H1 (cell line): Measurements from ENCODE around the gene EXD3. TPM values are rescaled to one million over a fixed set of nuclear protein-coding genes. Genes with fewer than 3 reads are reported as not detected.

Experiments
- ASH2L ChIP-seq: fragments of 200-600, 300-600 bp; sonication (generic); IDR thresholded peaks from one replicate; pipeline ENCODE4 v1.7.1; 2017; ENCODE audit warnings: low read length
- BACH1 ChIP-seq: IDR thresholded peaks from 2 replicates; pipeline ENCODE4 v1.6.1; 2012; ENCODE audit warnings: low read length, improper control_type of control experiment
- CBX8 ChIP-seq: fragments of 300-800, 300-1000 bp; sonication (generic); IDR thresholded peaks from 2 replicates; pipeline ENCODE4 v1.7.1; 2016; ENCODE audit warnings: low read depth, low read length, borderline replicate concordance
- CEBPB ChIP-seq: IDR thresholded peaks from 2 replicates; pipeline ENCODE4 v1.6.1; 2012; ENCODE audit warnings: low read depth, low read length
- CHD1 ChIP-seq: IDR thresholded peaks from 2 replicates; pipeline ENCODE4 v1.6.1; 2012; ENCODE audit warnings: low read depth, low read length, improper control_type of control experiment
- CREB1 ChIP-seq: IDR thresholded peaks from 2 replicates; pipeline ENCODE4 v1.6.1; 2012; ENCODE audit warnings: inconsistent platforms
- CTCF ChIP-seq, 3 experiments: IDR thresholded peaks; 1 replicate in 2 of 3; 2 replicates in 1 of 3; pipeline versions ENCODE4 v1.5.1 to v1.6.1; 2011; ENCODE audit warnings: low read length in 3 of 3, mild to moderate bottlenecking in 3 of 3, inconsistent platforms in 2 of 3, low read depth in 1 of 3, moderate library complexity in 1 of 3; ENCODE audit not compliant: insufficient read depth in 1 of 3; ENCODE audit errors: control extremely low read depth in 1 of 3
- HDAC2 ChIP-seq, 2 experiments: fragments of 300-600 bp in 1 of 2; sonication (generic) in 1 of 2; IDR thresholded peaks; 2 replicates each; pipeline ENCODE4 v1.6.1; 2011 to 2012; ENCODE audit warnings: low read depth in 2 of 2, low read length in 2 of 2, mild to moderate bottlenecking in 2 of 2, moderate library complexity in 2 of 2, borderline replicate concordance in 1 of 2, inconsistent platforms in 1 of 2
- HDAC6 ChIP-seq: IDR thresholded peaks from one replicate; pipeline ENCODE4 v1.7.1; 2012; ENCODE audit warnings: low read depth, mild to moderate bottlenecking, inconsistent platforms, low read length, moderate library complexity
- JUN ChIP-seq: IDR thresholded peaks from 2 replicates; pipeline ENCODE4 v1.6.1; 2011; ENCODE audit warnings: low read depth, mild to moderate bottlenecking, improper control_type of control experiment, low read length
- KDM4A ChIP-seq: IDR thresholded peaks from one replicate; pipeline ENCODE4 v1.7.1; 2012; ENCODE audit warnings: low read depth, mild to moderate bottlenecking, moderate library complexity, low read length, inconsistent platforms; ENCODE audit not compliant: severe bottlenecking
- NRF1 ChIP-seq: IDR thresholded peaks from 2 replicates; pipeline ENCODE4 v1.6.1; 2011; ENCODE audit warnings: mild to moderate bottlenecking, low read depth, low read length, improper control_type of control experiment
- SIN3A ChIP-seq, 2 experiments: IDR thresholded peaks in 1 of 2; conservative IDR thresholded peaks in 1 of 2; 2 replicates each; pipeline ENCODE4 v1.6.1; 2011 to 2012; ENCODE audit warnings: low read length in 2 of 2, improper control_type of control experiment in 1 of 2, low read depth in 1 of 2, mild to moderate bottlenecking in 1 of 2
- SUZ12 ChIP-seq: fragments of 200-600 bp; sonication (generic); IDR thresholded peaks from 2 replicates; pipeline ENCODE4 v1.6.1; 2012; ENCODE audit warnings: mild to moderate bottlenecking, inconsistent platforms, low read length, moderate library complexity, mixed read lengths
- TAF1 ChIP-seq: IDR thresholded peaks from 2 replicates; pipeline ENCODE4 v1.6.1; 2011; ENCODE audit warnings: mild to moderate bottlenecking, low read depth, low read length
- TCF12 ChIP-seq: IDR thresholded peaks from 2 replicates; pipeline ENCODE4 v1.6.1; 2011; ENCODE audit warnings: low read depth, mild to moderate bottlenecking, low read length
- USF2 ChIP-seq: IDR thresholded peaks from 2 replicates; pipeline ENCODE4 v1.6.1; 2011; ENCODE audit warnings: low read length, improper control_type of control experiment
- polyA plus RNA-seq, 7 experiments: library from polyadenylated mRNA; depleted of rRNA in 3 of 7; stranded (reverse) in 5 of 7; unstranded in 2 of 7; fragments of >200 nt in 5 of 7; fragments of 200-250 nt in 2 of 7; gene quantifications; 1 replicate in 5 of 7; 2 replicates in 1 of 7; 4 replicates in 1 of 7; pipeline versions ENCODE4 v1.2.1 to v1.2.3, GENCODE V29; 2011 to 2013; ENCODE audit warnings: missing spikeins in 2 of 7, mixed read lengths in 2 of 7
- total RNA-seq: library from RNA; stranded (reverse); fragmentation: NEBNext Ultra II Directional; extraction: Animal tissue kit (Norgen Biotek cat#: 25700); gene quantifications from 2 replicates; pipeline ENCODE4 v1.2.1, GENCODE V29; 2021
- TF ChIP-seq, protein P1 (sequence below): IDR thresholded peaks from 2 replicates; pipeline ENCODE4 v1.6.1; 2012; ENCODE audit warnings: inconsistent platforms

The EXD3 gene
- total and polyA plus RNA-seq, 2 of the 8 experiments (the other 6 are each of a cell fraction or from before 2014, with no cell fraction given), result 7.2 to 9.4 TPM

- peak in 2 of 3 experiments; percentile 64 to 70; a peak in 3 of 4 replicates for TF ChIP-seq CTCF (IDR thresholded peaks at IDR 0.05; ENCODE audit: control extremely low read depth in 1 of 3, insufficient read depth in 1 of 3, low read depth in 1 of 3, low read length in 3 of 3)
- no peak; the same call in 1 of the 2 replicates for TF ChIP-seq SUZ12
- TF ChIP-seq CHD1, result no peak
- TF ChIP-seq JUN, result peak; percentile 23; the same call in 1 of the 2 replicates
- peak; percentile 87 to 93; a peak in 3 of 4 replicates for TF ChIP-seq SIN3A (conservative IDR thresholded peaks at IDR 0.05 in 1 of 2, IDR thresholded peaks at IDR 0.05 in 1 of 2; ENCODE audit: low read depth in 1 of 2, low read length in 2 of 2)
- TF ChIP-seq HDAC6, result no peak
- no peak for TF ChIP-seq USF2
- peak; percentile 93; the same call in 1 of the 2 replicates for TF ChIP-seq TCF12
- TF ChIP-seq HDAC2 (IDR thresholded peaks at IDR 0.05; ENCODE audit: borderline replicate concordance in 1 of 2, low read depth in 2 of 2, low read length in 2 of 2), result peak in 1 of 2 experiments; percentile 84; a peak in 1 of 4 replicates
- no peak for TF ChIP-seq CBX8
- TF ChIP-seq ASH2L, result peak; percentile 61
- peak; percentile 89 for TF ChIP-seq KDM4A
- no peak for TF ChIP-seq CEBPB
- peak; percentile 87 for TF ChIP-seq BACH1
- peak; percentile 28; the same call in 1 of the 2 replicates for TF ChIP-seq CREB1
- no peak for TF ChIP-seq NRF1
- peak; percentile 68 for TF ChIP-seq TAF1
- TF ChIP-seq, protein P1, sequence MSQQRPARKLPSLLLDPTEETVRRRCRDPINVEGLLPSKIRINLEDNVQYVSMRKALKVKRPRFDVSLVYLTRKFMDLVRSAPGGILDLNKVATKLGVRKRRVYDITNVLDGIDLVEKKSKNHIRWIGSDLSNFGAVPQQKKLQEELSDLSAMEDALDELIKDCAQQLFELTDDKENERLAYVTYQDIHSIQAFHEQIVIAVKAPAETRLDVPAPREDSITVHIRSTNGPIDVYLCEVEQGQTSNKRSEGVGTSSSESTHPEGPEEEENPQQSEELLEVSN, result no peak; the same call in 1 of the 2 replicates
Observed at GRCh38 chr9:137422604-137423513, at the start of gene EXD3, which contains the start of gene NOXA1 (continued).
